Measurements from ENCODE around the gene SH3BP2. TPM values are rescaled to one million over a fixed set of nuclear protein-coding genes. Genes with fewer than 3 reads are reported as not detected.

SH3BP2 gene, protein sequence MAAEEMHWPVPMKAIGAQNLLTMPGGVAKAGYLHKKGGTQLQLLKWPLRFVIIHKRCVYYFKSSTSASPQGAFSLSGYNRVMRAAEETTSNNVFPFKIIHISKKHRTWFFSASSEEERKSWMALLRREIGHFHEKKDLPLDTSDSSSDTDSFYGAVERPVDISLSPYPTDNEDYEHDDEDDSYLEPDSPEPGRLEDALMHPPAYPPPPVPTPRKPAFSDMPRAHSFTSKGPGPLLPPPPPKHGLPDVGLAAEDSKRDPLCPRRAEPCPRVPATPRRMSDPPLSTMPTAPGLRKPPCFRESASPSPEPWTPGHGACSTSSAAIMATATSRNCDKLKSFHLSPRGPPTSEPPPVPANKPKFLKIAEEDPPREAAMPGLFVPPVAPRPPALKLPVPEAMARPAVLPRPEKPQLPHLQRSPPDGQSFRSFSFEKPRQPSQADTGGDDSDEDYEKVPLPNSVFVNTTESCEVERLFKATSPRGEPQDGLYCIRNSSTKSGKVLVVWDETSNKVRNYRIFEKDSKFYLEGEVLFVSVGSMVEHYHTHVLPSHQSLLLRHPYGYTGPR
- total RNA-seq (10 to 100 TPM; 13.6 to 40.6 TPM), polyA plus RNA-seq (ENCODE audit: insufficient read length in 2 of 2) (10 to 100 TPM; 46.0 to 64.6 TPM)
- long read RNA-seq, donor 1, partial matches to known transcripts: 36 of 40 reads
- long read RNA-seq, donor 1, other reads (novel, unspliced or antisense): 0 of 40 reads
- long read RNA-seq, donor 2, partial matches to known transcripts: 0 of 4 reads
- long read RNA-seq, donor 2, other reads (novel, unspliced or antisense): 0 of 4 reads
- long read RNA-seq, donor 3, partial matches to known transcripts: 0 of 7 reads
- long read RNA-seq, donor 3, other reads (novel, unspliced or antisense): 0 of 7 reads
- long read RNA-seq, donor 4, partial matches to known transcripts: 5 of 14 reads
- long read RNA-seq, donor 4, other reads (novel, unspliced or antisense): 0 of 14 reads

DNA sequence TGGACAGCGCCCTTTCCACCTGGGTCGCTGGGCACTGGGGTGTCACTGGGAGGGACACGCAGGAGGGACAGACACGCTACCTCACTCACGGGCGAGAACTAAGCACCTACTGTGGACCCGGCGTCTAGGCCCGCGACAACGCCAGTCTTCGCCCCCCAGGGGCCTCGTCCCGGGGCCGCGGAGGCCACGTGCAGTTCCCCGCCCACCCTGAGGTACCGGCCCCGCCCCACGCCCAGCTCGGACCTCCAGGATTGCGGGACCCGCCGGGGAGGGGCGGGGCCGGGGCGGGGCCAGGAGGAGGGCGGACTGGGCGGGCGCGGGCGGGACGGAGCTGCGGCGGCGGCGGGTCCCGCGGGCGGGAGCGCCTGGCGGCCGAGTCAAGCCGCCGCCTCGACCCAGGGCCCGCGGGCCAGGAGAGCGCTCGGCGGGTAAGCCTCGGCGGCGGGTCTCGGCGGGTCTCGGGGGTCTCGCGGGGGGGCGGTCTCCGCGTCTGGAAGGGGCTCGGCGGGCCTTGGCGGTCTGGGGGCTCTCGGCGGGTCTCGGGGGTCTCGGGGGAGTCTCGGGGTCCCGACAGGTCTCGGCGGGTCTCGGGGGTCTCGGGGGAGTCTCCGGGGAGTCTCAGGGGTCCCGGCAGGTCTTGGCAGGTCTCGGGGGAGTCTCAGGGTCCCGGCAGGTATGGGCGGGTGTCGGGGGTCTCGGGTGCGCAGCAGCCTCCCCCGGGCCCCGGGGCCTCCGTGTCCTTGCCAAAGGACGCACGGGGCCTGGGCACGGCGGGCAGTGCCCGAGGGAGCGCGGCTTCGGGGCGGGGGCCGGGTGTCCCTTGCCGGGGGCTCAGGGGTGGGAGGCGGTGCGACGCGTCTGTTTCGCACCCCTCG, at the start of gene SH3BP2:
SH3BP2 (plus strand) TSS at position 375 of the 875 bp plus-strand sequence. CDS start 27,533 bp downstream, outside the sequence.
- DNase-seq (ENCODE audit: low read depth in 4 of 6, low spot score in 6 of 6): peak in 2 of 6 donors; percentile 69 to 72
- no peak within 1 kb of the TSS for H3K27ac ChIP-seq (ENCODE audit: low read depth, low read length)
- peak within 1 kb of the TSS; percentile 50 for H3K4me3 ChIP-seq (ENCODE audit: low read depth, low read length)
- H3K4me1 ChIP-seq (ENCODE audit: control insufficient read depth, insufficient read depth, low read length): peaks cover 75% of the 10 kb centered on the region
- peaks cover 7% of the 10 kb centered on the region for H3K36me3 ChIP-seq (ENCODE audit: control insufficient read depth, insufficient read depth, low read length)
- peaks cover 8% of the 10 kb centered on the region for H3K27me3 ChIP-seq (ENCODE audit: control insufficient read depth, insufficient read depth, low read length)
- WGBS (ENCODE audit: insufficient coverage): 4% methylated on average over 100 of the region's 104 CpGs
- H3K9me3 ChIP-seq (ENCODE audit: control insufficient read depth, insufficient read depth, low read length): no peaks in the 10 kb centered on the region

DNA sequence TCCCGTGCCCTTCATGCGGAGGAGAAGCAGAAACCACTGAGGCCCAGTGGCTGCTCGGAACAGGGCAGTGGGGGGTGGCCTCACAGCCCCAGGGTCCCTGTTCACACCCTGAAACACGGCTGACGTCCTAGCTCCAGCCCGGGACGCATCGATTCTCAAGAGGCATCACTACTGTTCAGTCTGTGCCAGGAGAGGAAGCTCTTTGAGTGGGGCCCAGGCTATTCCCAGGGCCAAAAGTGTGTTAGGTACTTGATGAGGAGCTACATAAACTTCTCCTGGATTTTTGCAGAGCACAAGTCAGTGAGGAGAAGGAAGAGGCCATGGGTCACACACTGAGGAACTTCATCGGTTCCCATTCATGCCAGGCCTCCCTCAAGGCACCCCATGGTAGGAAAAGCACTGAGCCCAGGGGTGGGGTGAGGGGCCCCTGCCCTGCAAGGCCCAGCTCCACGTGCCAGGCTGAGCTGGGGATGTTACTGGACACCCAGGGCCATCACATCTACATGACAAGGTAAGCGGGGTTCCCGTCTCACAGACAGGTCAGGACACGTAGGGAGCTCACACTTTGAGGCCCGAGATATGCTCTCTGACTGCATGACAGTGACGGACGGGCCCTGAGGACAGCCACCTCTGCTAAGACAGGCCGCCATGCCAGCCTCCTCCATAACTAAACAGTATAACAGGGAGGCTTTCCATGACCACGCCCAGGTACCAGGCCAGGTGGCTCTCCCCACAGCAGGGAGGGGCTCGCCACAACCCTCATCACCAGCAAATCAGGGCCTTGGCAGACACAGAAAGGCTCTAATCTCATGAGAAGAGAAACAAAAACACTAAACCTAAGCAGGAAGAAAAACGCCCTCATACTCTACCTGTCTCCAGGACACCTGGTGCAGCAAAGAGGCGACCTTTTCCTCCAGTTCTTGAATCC, 49.1 kb upstream of the SH3BP2 start:
- 93% methylated on average over 20 of the region's 21 CpGs for WGBS (ENCODE audit: insufficient coverage)
- H3K4me3 ChIP-seq (ENCODE audit: low read depth, low read length): no peak overlapping the region
- H3K27me3 ChIP-seq (ENCODE audit: control insufficient read depth, insufficient read depth, low read length): no peaks in the 10 kb centered on the region
- no peaks in the 10 kb centered on the region for H3K4me1 ChIP-seq (ENCODE audit: control insufficient read depth, insufficient read depth, low read length)
- no peak overlapping the region for H3K27ac ChIP-seq (ENCODE audit: low read depth, low read length)
- no peak for DNase-seq (ENCODE audit: low read depth in 4 of 6, low spot score in 6 of 6)
- H3K36me3 ChIP-seq (ENCODE audit: control insufficient read depth, insufficient read depth, low read length): peaks cover 61% of the 10 kb centered on the region
- H3K9me3 ChIP-seq (ENCODE audit: control insufficient read depth, insufficient read depth, low read length): no peaks in the 10 kb centered on the region

- no peak overlapping the region for H3K27ac ChIP-seq (ENCODE audit: low read depth, low read length)
- peaks cover 61% of the 10 kb centered on the region for H3K36me3 ChIP-seq (ENCODE audit: control insufficient read depth, insufficient read depth, low read length)
- no peaks in the 10 kb centered on the region for H3K4me1 ChIP-seq (ENCODE audit: control insufficient read depth, insufficient read depth, low read length)
- 93% methylated on average over 26 of the region's 28 CpGs for WGBS (ENCODE audit: insufficient coverage)
- H3K9me3 ChIP-seq (ENCODE audit: control insufficient read depth, insufficient read depth, low read length): no peaks in the 10 kb centered on the region
- no peak for DNase-seq (ENCODE audit: low read depth in 4 of 6, low spot score in 6 of 6)
- H3K27me3 ChIP-seq (ENCODE audit: control insufficient read depth, insufficient read depth, low read length): no peaks in the 10 kb centered on the region
- H3K4me3 ChIP-seq (ENCODE audit: low read depth, low read length): no peak overlapping the region
Observed at GRCh38 chr4:2744576-2745270, 48.2 kb upstream of the SH3BP2 start.

- no peak for DNase-seq (ENCODE audit: low read depth in 4 of 6, low spot score in 6 of 6)
- 100% methylated on average over 1 of the region's 5 CpGs for WGBS (ENCODE audit: insufficient coverage)
- Histone ChIP-seq H3K9me3 (ENCODE audit: control insufficient read depth, insufficient read depth, low read length) (no peaks in the 10 kb centered on the region), H3K4me3 (ENCODE audit: low read depth, low read length) (no peak overlapping the region), H3K36me3 (ENCODE audit: control insufficient read depth, insufficient read depth, low read length) (peaks cover 61% of the 10 kb centered on the region), H3K27me3 (ENCODE audit: control insufficient read depth, insufficient read depth, low read length) (no peaks in the 10 kb centered on the region), H3K4me1 (ENCODE audit: control insufficient read depth, insufficient read depth, low read length) (no peaks in the 10 kb centered on the region), H3K27ac (ENCODE audit: low read depth, low read length) (no peak overlapping the region)
Observed at GRCh38 chr4:2745516-2745915, 47.4 kb upstream of the SH3BP2 start.

DNA sequence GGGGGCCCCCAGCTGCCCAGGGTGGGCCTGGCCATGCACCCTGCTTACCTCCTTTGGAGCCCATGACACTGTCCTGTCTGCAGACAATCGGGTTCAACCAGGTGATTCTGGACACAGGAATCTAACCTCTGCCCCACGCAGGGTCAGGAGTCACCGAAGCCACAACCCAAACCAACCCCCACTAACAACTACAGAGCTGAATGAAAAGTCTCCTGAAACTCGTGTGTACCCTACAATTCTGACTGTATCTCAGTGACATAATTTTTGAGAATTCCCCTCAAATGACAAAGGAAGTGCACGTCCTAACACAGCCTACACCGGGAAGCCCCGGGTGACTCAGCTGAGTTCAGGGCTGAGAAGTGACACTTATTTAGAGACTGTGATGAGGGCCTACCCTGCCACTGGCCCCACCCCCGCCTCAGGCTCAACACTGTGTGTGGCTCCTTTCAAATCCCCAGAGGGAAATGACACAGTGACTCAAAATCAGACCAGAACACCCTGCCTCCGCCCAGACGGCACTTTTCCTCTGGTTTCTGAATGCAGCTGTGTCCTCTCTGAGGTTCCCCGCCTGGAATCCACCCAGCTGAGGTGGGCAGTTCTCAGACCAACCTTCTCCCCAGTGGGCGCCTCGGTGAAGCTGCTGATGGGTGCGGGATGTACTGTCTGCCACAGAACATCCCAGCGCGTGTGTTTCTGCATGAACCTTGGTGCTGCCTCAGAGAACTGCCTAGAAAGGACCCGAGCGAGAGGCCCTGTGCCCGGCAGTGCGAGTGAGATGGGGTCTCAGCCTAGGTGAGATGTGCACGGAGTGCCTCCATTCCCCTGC, 46.7 kb upstream of the SH3BP2 start:
- H3K4me1 ChIP-seq (ENCODE audit: control insufficient read depth, insufficient read depth, low read length): no peaks in the 10 kb centered on the region
- peaks cover 64% of the 10 kb centered on the region for H3K36me3 ChIP-seq (ENCODE audit: control insufficient read depth, insufficient read depth, low read length)
- no peak for DNase-seq (ENCODE audit: low read depth in 4 of 6, low spot score in 6 of 6)
- H3K27ac ChIP-seq (ENCODE audit: low read depth, low read length): no peak overlapping the region
- no peaks in the 10 kb centered on the region for H3K27me3 ChIP-seq (ENCODE audit: control insufficient read depth, insufficient read depth, low read length)
- no peak overlapping the region for H3K4me3 ChIP-seq (ENCODE audit: low read depth, low read length)
- WGBS (ENCODE audit: insufficient coverage): 90% methylated on average over 17 of the region's 21 CpGs
- no peaks in the 10 kb centered on the region for H3K9me3 ChIP-seq (ENCODE audit: control insufficient read depth, insufficient read depth, low read length)

GRCh38 chr4:2746891-2747695, 45.8 kb upstream of the SH3BP2 start:
- Histone ChIP-seq H3K27me3 (ENCODE audit: control insufficient read depth, insufficient read depth, low read length) (no peaks in the 10 kb centered on the region), H3K4me3 (ENCODE audit: low read depth, low read length) (no peak overlapping the region), H3K27ac (ENCODE audit: low read depth, low read length) (no peak overlapping the region), H3K9me3 (ENCODE audit: control insufficient read depth, insufficient read depth, low read length) (no peaks in the 10 kb centered on the region), H3K4me1 (ENCODE audit: control insufficient read depth, insufficient read depth, low read length) (no peaks in the 10 kb centered on the region), H3K36me3 (ENCODE audit: control insufficient read depth, insufficient read depth, low read length) (peaks cover 59% of the 10 kb centered on the region)
- DNase-seq (ENCODE audit: low read depth in 4 of 6, low spot score in 6 of 6): no peak
- WGBS (ENCODE audit: insufficient coverage): 85% methylated on average over 13 of the region's 16 CpGs

- WGBS (ENCODE audit: insufficient coverage): 87% methylated on average over 19 of the region's 19 CpGs
- Histone ChIP-seq H3K9me3 (ENCODE audit: control insufficient read depth, insufficient read depth, low read length) (no peaks in the 10 kb centered on the region), H3K27me3 (ENCODE audit: control insufficient read depth, insufficient read depth, low read length) (no peaks in the 10 kb centered on the region), H3K36me3 (ENCODE audit: control insufficient read depth, insufficient read depth, low read length) (peaks cover 23% of the 10 kb centered on the region), H3K4me1 (ENCODE audit: control insufficient read depth, insufficient read depth, low read length) (peaks cover 13% of the 10 kb centered on the region), H3K27ac (ENCODE audit: low read depth, low read length) (no peak overlapping the region), H3K4me3 (ENCODE audit: low read depth, low read length) (no peak overlapping the region)
- no peak for DNase-seq (ENCODE audit: low read depth in 4 of 6, low spot score in 6 of 6)
Observed at GRCh38 chr4:2750719-2751605, 41.9 kb upstream of the SH3BP2 start.

Data from spinal cord (tissue), 10 donors.